Suprapubic skin (tissue), 4 donors: ENCODE measurements around the gene DCTN5. TPM values are rescaled to one million over a fixed set of nuclear protein-coding genes. Genes with fewer than 3 reads are reported as not detected.

Source experiments
- DNase-seq, 2 donors: peaks; one replicate each; pipeline ENCODE4 v3.0.0-alpha.2; 2019; ENCODE audit warnings: low spot score in 2 of 2
- H3K27ac ChIP-seq: fragments of 200-600 bp; sonication (generic); one replicate; pipeline ENCODE4 v1.5.1; 2019
- H3K27me3 ChIP-seq: fragments of 200-600 bp; sonication (generic); one replicate; pipeline ENCODE4 v1.5.1; 2019
- H3K36me3 ChIP-seq: fragments of 200-600 bp; sonication (generic); one replicate; pipeline ENCODE4 v1.5.1; 2019
- H3K4me1 ChIP-seq: fragments of 200-600 bp; sonication (generic); one replicate; pipeline ENCODE4 v1.5.1; 2019
- H3K4me3 ChIP-seq: fragments of 200-600 bp; sonication (generic); one replicate; pipeline ENCODE4 v1.5.1; 2019; ENCODE audit warnings: mild to moderate bottlenecking
- H3K9me3 ChIP-seq: fragments of 200-600 bp; sonication (generic); one replicate; pipeline ENCODE4 v1.5.1; 2019
- EP300 ChIP-seq: sonication (generic); formaldehyde crosslinking; IDR thresholded peaks from one replicate; pipeline ENCODE4 v1.6.1; 2017; ENCODE audit warnings: antibody characterized with exemption
- POLR2A ChIP-seq, 2 donors: fragments of 450-650 bp; IDR thresholded peaks; one replicate each; pipeline ENCODE4 v1.6.1; 2017; ENCODE audit warnings: antibody characterized with exemption in 2 of 2, mild to moderate bottlenecking in 2 of 2, moderate library complexity in 2 of 2
- POLR2AphosphoS5 ChIP-seq, 3 donors: sonication (generic); formaldehyde crosslinking; IDR thresholded peaks; one replicate each; pipeline ENCODE4 v1.6.1; 2017; ENCODE audit warnings: antibody characterized with exemption in 3 of 3
- WGBS: methylation state at CpG from one replicate; pipeline ENCODE4 v1.1.5; 2018; 5-methylcytosine and 5-hydroxymethylcytosine counted together
- total RNA-seq, 4 donors: library from RNA; depleted of rRNA; stranded (reverse); fragments of >200 nt; gene quantifications; one replicate each; pipeline ENCODE4 v1.1.0, GENCODE V29; 2016
- TF ChIP-seq, protein P1 (sequence below), 2 donors: fragments of 200-600 bp in 1 of 2; fragments of 450-650 bp in 1 of 2; sonication (generic) in 1 of 2; IDR thresholded peaks; one replicate each; pipeline ENCODE4 v1.5.1; 2016 to 2019; ENCODE audit warnings: antibody characterized with exemption in 2 of 2, mild to moderate bottlenecking in 1 of 2, moderate library complexity in 1 of 2

DCTN5 gene
- total RNA-seq, 4 donors from 2014 or later = 45.8 to 52.0 (median 48.8) TPM

DNA sequence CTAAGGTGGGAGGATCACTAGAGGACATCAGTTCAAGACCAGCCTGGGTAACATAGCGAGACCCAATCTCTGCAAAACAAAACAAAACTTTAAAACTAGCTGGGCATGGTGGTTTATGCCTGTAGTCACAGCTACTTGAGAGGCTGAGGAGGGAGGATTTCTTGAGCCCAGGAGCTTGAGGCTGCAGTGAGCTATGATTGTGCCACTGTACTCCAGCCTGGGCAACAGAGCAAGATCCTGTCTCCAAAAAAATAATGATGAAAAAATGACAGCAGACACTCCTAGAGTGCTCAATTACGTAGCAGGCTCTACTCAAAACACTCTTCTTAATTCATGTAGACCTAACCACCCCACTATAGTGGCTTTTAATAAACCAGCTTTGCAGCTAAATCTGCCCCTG is 58.8 kb downstream of the DCTN5 start:
- no peaks in the 10 kb centered on the region for H3K36me3 ChIP-seq
- H3K4me3 ChIP-seq = no peak overlapping the region
- TF ChIP-seq, protein P1, sequence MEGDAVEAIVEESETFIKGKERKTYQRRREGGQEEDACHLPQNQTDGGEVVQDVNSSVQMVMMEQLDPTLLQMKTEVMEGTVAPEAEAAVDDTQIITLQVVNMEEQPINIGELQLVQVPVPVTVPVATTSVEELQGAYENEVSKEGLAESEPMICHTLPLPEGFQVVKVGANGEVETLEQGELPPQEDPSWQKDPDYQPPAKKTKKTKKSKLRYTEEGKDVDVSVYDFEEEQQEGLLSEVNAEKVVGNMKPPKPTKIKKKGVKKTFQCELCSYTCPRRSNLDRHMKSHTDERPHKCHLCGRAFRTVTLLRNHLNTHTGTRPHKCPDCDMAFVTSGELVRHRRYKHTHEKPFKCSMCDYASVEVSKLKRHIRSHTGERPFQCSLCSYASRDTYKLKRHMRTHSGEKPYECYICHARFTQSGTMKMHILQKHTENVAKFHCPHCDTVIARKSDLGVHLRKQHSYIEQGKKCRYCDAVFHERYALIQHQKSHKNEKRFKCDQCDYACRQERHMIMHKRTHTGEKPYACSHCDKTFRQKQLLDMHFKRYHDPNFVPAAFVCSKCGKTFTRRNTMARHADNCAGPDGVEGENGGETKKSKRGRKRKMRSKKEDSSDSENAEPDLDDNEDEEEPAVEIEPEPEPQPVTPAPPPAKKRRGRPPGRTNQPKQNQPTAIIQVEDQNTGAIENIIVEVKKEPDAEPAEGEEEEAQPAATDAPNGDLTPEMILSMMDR (IDR thresholded peaks at IDR 0.05) = no peak
- no peak for TF ChIP-seq EP300
- TF ChIP-seq POLR2AphosphoS5 (IDR thresholded peaks at IDR 0.05) = no peak
- TF ChIP-seq POLR2A (IDR thresholded peaks at IDR 0.05) = no peak
- H3K4me1 ChIP-seq = no peaks in the 10 kb centered on the region
- H3K27ac ChIP-seq = no peak overlapping the region
- 87% methylated on average over 2 of the region's 2 CpGs for WGBS
- DNase-seq = no peak
- no peaks in the 10 kb centered on the region for H3K9me3 ChIP-seq
- H3K27me3 ChIP-seq = no peaks in the 10 kb centered on the region

DNA sequence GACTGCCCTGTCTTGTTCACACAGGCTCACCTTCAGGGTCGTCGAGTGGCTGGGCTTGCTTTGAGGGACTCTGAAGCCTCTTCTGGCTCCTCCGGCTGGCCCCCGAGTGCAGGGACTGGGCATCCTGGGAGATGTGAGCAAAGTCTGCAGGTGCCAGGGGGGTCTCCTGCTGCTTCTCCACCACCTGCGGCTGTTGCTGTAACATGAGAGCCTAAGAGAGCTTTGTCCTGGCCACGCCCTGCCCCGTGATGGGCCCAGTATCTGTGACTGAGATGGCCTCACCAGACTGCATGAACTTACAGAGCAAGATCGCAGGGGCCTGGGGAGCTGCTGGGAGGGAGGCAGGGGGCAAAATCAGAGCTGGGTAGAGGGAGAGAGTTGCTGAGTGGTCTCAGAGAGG is 59.2 kb downstream of the DCTN5 start:
- no peak for DNase-seq
- no peak overlapping the region for H3K27ac ChIP-seq
- TF ChIP-seq, protein P1 (IDR thresholded peaks at IDR 0.05) = no peak
- TF ChIP-seq EP300 = no peak
- TF ChIP-seq POLR2AphosphoS5 (IDR thresholded peaks at IDR 0.05) = no peak
- TF ChIP-seq POLR2A (IDR thresholded peaks at IDR 0.05) = no peak
- no peaks in the 10 kb centered on the region for H3K9me3 ChIP-seq
- WGBS = 32% methylated on average over 8 of the region's 8 CpGs
- no peaks in the 10 kb centered on the region for H3K36me3 ChIP-seq
- H3K27me3 ChIP-seq = no peaks in the 10 kb centered on the region
- H3K4me3 ChIP-seq = no peak overlapping the region
- no peaks in the 10 kb centered on the region for H3K4me1 ChIP-seq

DNA sequence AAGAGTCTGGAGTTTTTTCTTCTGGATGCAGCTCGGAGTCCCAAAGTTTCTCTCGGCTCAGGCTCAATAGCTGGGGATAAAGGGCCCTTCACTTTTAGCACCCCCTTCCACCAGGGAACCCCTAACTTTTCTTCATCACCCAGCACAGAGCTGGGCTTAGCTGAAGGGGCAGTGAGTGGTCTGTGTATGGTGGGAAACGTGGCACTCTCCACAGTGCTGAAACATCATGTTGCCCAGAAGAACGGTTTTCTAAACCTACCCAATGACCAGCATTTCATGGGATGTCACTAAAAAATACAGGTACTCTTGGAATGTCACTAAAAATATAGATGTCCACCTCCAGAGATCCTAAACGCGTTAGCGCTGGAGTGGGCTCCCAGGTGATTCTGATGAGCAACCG is 59.8 kb downstream of the DCTN5 start:
- H3K9me3 ChIP-seq = no peaks in the 10 kb centered on the region
- no peaks in the 10 kb centered on the region for H3K4me1 ChIP-seq
- H3K36me3 ChIP-seq = no peaks in the 10 kb centered on the region
- no peaks in the 10 kb centered on the region for H3K27me3 ChIP-seq
- 76% methylated on average over 7 of the region's 8 CpGs for WGBS
- H3K27ac ChIP-seq = no peak overlapping the region
- no peak for DNase-seq
- TF ChIP-seq EP300 = no peak
- TF ChIP-seq, protein P1 (IDR thresholded peaks at IDR 0.05) = no peak
- TF ChIP-seq POLR2A (IDR thresholded peaks at IDR 0.05) = no peak
- TF ChIP-seq POLR2AphosphoS5 (IDR thresholded peaks at IDR 0.05) = no peak
- no peak overlapping the region for H3K4me3 ChIP-seq

DNA sequence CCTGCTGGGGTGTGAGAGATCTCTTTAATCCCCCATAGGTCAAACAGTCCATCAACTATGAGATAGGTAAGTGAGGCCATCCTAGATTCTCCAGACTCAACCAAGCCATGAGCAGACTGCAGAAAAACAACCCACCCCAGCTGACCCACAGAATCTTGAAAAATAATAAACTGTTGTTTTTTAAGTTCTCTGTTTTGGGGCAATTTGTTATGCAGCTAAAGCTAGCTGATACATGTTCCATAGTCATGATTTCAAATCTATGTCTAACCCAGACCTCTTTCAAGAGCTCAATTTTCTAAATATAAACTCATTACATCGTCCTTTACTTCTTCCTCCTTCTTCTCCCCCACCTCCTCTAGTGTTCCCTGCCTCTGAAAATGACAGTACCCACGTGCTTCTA is 61.7 kb downstream of the DCTN5 start:
- WGBS = 77% methylated on average over 2 of the region's 2 CpGs
- H3K36me3 ChIP-seq = no peaks in the 10 kb centered on the region

DNA sequence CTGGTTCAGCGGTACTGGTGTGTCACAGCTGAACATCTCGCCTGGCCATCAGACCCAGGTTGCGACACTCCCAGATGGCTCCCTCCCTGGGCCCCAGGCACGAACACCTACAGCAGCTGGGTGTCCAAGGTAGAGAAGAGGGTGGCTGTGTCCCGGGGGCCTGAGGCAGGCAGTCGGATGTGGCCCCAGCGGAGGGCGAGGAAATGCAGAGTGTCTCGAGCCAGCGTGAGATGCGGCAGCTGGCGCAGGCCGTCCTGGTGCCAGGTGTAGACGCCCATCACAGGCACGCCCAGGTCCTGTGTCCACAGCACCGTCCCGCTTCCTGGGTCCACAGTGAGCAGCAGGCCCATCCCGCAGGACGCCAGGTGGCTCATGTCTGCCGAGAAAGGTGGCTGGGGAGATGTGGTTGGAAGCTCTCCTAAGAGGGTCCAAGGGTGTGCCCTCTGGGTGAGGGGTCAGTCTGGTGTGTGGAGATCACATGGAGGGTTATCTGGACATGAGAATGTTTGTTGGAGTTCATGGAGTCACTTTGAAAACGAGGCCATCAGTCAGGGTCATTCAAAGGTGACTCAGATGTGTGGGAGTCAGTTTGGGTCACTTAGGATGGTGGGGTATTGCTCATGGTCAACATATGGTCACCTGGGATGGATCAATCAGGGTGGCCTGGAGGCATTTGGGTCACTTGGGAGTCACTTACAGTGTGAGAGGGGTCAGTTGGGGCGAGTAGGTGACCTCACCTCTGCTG is 63.7 kb downstream of the DCTN5 start:
- Histone ChIP-seq H3K4me1 (no peaks in the 10 kb centered on the region), H3K9me3 (no peaks in the 10 kb centered on the region), H3K36me3 (no peaks in the 10 kb centered on the region), H3K4me3 (no peak overlapping the region), H3K27me3 (peaks cover 4% of the 10 kb centered on the region), H3K27ac (no peak overlapping the region)
- TF ChIP-seq POLR2A (IDR thresholded peaks at IDR 0.05) (no peak), POLR2AphosphoS5 (IDR thresholded peaks at IDR 0.05) (no peak), EP300 (no peak)
- TF ChIP-seq, protein P1 (IDR thresholded peaks at IDR 0.05) = no peak
- WGBS = 87% methylated on average over 21 of the region's 22 CpGs
- no peak for DNase-seq

More for the DNA sequence above, 61.7 kb downstream of the DCTN5 start:
- no peak for DNase-seq
- H3K4me3 ChIP-seq = no peak overlapping the region
- TF ChIP-seq POLR2A (IDR thresholded peaks at IDR 0.05) (no peak), EP300 (no peak), POLR2AphosphoS5 (IDR thresholded peaks at IDR 0.05) (no peak)
- TF ChIP-seq, protein P1 (IDR thresholded peaks at IDR 0.05) = no peak
- H3K27ac ChIP-seq = no peak overlapping the region
- H3K27me3 ChIP-seq = peaks cover 4% of the 10 kb centered on the region
- no peaks in the 10 kb centered on the region for H3K9me3 ChIP-seq
- no peaks in the 10 kb centered on the region for H3K4me1 ChIP-seq
